HG03103 (cell line): ENCODE results near the gene CENPK.
"Not testable (repeated sequence)": the region's sequence is repeated elsewhere in the genome, so short reads cannot be mapped to it uniquely, and the experiment has no call there.

Experiments used
- ATAC-seq: cut with Tn5 transposase; IDR thresholded peaks from one replicate; pipeline ENCODE4 v1.9.1; 2021; ENCODE audit warnings: low read depth; ENCODE audit not compliant: unreplicated experiment

Gene CENPK

DNA sequence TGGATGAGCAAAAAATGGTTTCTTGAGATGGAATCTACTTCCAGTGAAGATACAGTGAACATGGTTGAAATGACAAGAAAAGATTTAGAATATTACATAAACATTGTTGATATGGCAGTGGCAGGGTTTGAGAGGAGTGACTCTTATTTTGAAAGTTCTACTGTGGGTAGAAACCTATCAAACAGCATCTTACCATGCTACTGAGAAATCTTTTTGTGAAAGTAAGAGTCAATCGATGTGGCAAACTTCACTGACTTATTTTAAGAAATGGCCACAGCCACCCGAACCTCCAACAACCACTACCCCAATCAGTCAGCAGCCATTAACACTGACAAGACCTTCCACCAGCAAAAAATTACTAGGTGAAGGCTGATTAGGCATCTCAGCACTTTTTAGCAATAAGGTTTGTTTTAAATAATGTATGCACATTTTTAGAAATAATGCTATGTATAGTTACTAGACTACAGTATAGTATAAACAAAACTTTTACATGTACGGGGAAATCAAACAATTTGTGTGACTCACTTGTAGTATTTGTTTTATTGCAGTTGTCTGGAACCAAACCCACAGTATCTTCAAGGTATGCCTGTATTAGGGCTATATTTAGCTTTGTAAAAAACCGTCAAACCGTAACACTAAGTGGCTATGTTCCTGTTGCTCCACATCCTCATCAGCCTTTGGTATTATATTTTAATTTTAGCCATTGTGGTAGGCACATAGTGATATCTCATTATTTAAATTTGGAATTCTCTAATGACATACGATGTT, 50.6 kb downstream of the CENPK start:
- ATAC-seq, result no peak

DNA sequence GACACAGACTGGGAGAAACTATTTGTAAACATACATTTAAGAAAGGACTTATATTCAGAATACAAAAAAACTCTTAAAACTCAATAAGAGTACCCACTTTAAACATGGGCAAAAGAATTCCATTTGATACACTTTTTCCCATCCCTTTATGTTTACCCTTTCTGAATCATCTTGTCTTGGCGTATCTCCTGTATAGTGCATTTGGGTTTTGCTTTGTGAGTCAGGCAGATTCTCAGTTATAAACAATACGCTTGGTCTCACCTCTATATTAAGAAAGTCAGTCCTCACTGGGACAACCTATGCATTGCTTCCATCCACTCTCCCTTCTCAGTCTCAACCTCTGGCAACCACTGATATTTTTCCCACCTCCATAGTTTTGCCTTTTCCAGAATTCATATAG, 54.0 kb downstream of the CENPK start:
- no peak for ATAC-seq

DNA sequence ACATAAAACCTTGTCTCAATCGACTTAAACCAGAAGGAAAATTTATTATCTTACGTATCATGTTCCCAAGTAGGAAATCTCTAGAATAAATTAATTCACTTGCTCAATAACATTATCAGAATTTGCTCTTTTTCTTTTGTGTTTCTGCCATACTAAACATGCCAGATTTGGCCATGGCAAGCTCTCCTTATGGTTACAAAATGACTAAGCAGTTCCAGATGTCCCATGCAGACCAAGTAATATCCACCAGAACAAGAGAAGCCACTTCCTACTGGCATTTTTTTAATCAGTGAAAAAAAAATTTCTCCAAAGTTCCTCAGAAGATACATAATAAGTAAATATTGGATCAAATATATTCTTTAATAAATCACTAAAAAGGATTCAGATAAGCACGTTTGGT, 56.0 kb downstream of the CENPK start:
- ATAC-seq, result no peak

DNA sequence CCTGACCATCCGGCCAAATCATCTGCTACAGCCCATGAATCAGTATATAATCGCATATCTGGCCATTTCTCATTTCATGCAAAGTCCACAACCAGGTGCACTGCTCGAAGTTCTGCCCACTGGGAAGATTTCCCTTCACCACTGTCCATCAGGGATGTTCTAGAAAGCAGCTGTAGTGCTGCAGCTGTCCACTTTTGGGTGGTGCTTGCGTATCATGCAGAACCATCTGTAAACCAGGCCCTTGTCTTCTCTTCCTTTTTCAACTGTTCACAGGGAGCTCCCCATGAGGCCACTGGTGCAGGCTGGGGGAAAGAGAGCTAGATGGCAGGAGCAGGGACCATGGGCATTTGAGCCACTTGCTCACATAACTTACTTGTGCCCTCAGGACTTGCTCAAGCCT, 73.8 kb downstream of the CENPK start:
- ATAC-seq, result no peak

DNA sequence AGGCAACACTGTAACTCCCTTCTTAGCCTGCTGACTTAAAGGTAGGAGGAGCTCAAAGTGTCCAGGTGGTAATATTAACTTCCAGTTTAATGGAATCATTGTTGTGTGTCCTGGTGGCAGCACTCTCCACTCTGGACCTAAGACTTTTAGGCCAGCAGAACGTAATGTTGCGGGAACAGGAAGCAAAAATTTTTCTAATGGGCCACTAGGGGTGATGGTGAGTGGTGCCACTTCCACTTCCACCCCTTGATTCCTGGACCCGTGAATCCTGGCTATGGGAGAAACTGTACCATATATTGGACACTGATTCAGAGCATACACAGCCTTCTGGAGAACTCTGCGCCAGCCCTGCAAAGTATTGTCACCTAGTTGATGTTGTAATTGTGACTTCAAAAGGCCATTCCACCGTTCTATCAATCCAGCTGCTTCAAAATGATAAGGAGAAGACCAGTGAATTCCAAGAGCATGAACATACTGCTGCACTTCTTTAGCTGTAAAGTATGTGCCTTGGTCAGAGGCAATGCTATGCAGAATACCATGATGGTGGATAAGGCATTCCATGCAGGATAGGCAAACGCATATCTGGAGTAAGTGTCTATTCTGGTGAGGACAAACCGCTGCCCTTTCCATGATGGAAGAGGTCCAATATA, 74.8 kb downstream of the CENPK start:
- ATAC-seq, result not testable (repeated sequence)

DNA sequence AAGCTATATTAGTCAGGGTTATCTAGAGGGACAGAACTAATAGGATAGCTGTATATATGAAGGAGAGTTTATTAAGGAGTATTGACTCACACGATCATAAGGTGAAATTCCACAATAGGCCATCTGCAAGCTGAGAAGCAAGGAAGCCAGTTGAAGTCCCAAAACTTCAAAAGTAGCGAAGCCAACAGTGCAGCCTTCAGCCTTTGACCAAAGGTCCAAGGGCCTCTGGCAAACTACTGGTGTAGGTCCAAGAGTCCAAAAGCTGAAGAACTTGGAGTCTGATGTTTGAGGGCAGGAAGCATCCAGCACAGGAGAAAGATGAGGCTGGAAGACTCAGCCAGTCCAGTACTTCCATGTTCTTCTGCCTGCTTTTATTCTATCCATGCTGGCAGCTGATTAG, 76.2 kb downstream of the CENPK start:
- ATAC-seq, result not testable (repeated sequence)

DNA sequence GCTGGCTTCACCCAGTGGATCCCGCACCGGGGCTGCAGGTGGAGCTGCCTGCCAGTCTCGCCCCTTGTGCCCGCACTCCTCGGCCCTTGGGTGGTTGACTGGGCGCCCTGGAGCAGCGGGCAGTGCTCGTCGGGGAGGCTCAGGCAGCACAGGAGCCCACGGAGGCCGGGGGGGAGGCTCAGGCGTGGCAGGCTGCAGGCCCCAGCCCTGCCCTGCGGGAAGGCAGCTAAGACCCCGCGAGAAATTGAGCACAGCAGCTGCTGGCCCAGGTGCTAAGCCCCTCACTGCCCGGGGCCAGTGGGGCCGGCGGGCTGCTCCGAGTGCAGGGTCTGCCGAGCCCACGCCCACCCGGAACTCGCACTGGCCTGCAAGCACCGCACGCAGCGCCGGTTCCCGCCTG, 77.6 kb downstream of the CENPK start:
- no peak for ATAC-seq

DNA sequence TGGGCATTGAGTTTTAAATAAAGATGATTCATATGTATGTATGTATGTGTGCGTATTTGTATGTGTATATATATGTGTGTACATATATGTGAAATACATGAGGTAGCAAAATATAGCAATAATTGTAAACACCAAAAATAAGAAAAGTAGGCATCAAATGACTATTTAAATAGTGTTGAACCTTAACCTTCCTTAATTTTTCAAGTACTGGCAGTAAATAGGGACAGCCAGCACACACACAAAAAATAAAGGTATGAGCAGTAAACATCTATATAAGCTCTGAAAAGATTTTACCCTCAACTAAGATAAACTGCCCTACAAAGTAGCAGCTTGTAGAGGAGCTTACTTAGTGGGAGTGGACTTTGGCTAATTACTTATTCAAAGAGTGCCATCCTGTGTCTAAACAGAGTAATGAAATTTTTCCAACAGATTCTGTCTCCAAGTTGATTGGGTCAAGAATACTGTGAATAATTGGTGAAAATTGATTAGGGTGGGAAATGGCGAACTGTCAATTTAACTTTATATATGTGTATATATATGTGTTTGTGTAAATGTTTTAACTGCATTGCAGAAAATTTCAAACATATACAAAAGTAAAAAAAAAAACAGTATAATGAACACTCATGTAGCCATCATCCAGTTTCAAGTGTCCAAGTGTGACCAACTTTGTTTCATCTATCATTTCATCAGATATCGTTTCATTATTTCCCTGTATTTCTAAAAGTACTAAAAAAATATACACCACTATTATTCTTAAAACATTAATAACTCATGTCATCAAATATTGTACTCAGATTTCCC, 79.2 kb downstream of the CENPK start:
- peak; percentile 36 for ATAC-seq

DNA sequence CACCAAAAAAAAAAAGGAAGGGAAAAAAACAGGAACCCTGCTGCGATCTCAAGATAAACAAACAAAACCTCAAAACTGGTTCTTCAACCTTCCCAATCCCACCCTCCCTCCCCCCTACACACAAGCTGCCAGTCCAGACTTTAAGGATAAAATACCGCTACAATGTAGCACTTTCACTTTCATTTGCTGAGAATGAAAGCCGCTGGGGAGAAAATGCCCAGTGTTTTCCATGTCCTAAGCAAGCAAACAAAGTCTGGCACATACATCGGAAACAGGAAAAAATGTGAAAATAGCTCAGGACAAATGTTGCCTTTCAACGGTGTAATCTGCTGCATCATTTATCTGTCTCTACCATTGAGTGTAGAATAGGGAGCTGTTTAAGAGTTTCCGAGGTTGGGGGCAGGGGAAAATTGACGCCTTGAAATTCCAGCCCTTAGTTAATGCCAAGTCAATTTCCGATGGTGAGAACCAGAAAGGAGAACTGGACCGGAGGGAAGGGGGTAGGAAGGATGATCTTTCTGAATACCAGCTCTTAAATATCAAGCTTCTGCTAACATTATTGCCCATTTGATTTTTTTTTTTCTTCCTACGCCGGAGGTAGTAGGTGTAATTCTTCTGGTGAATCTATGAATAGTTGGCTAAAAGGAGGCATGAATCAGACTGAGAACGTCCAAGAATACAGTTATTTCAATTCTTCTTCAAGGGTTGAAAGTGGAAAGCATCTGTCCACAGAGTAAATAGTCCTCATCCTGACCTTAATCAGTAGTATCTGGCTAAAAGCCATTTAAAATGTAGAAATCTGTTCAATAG, 80.0 kb downstream of the CENPK start:
- ATAC-seq, result no peak

DNA sequence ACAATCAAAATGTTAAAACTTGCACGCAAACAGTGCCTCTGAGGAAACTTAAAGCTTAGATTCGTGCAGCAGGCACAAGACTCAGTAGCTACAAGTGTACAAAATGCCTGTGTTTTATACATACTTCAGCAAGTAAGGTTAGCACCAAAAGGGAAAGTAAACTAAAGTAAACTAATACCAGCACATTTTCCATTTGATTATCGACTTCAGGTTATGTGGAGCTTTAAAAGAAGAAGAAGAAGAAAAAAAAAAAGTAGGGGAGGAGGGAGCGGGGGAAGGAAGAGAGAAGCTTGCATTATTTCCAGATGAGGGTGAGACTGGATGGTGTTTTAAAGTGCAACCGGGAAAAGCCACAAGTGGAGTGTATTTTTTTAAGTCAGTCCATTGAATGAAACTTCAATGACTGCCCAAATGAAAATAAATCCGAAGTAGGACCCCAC, 80.7 kb downstream of the CENPK start:
- ATAC-seq, result no peak

DNA sequence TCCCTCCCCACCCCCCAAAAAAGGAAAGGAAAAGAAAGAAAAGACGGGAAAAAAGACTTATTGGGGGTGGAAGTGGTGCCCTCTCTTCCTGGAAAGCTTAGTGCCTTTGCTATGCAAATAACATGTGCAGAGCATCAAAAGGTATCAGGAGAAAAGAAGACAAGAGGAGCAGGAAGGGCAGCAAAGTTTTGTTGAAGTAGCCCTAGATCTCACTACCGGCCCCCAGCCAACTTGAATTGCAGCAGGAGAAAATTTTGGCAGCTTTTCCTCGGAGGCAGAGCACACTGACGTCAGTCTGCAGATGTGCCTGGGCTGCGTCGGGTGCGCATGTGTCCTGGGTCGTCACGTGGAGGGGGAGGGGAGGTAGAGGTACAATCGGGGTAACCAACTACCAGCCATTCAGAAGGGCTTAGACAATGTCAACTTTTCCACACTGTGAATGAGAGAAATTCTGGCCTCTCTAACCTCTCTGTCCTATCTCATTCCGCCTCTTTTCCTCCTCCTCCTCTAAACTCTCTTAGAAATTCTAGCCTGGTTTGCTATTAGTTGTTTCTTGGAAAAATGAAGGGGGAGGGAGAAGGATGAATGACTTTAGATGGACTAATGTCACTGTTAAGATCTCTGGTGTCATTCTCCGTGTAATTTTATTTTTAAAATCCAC, 81.2 kb downstream of the CENPK start, which contains the start of gene ADAMTS6:
TSS of gene ADAMTS6 (minus strand) at position 286 of the 661 bp plus-strand sequence. CDS start 8,247 bp downstream, outside the sequence.
- ATAC-seq, result peak; percentile 72

DNA sequence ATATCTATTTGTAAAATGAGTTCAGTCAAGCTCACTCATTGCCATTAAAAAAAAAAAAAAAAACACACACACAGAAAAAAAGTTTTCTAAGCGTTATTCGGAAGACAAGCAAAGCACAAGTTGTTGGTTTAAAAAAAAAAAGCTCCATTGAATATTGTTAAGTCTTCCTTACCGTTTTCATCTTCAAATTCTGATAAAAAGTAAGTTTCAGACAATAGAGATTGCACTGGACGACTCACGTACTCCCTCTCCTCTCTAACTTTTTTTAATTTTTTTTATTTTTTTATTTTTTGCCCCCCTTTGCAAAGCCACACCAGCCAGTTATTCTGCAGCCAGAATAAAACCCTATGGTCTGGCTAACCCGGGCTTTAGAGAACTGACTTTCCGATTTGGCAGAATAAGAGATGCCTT, 81.8 kb downstream of the CENPK start:
- peak; percentile 9 for ATAC-seq

DNA sequence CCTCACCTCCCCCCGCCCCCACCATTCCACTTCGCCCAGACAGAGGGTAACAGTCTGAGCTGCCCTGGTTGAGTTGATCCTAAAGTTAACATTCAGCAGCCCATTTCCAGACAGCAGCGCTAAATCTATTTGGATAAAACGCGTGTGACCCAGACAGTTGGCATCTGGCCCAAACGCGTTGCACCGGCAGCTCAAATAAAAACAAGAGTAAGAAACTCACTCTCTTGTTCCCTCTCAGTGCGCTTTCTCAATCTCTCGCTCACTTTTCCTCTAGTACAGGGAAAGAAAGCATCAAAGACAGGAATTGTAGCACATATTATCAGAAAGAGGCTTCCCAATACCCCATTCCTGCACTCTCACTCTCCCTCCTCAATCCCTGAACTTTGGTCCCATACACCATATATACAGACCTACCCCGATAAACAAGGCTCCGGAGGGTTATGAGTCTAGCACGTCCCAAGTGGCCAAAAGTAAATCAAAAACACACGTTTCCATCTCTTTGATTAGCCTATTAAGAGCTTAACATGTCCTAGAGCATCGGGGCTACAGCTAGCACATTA, 82.6 kb downstream of the CENPK start:
- no peak for ATAC-seq

DNA sequence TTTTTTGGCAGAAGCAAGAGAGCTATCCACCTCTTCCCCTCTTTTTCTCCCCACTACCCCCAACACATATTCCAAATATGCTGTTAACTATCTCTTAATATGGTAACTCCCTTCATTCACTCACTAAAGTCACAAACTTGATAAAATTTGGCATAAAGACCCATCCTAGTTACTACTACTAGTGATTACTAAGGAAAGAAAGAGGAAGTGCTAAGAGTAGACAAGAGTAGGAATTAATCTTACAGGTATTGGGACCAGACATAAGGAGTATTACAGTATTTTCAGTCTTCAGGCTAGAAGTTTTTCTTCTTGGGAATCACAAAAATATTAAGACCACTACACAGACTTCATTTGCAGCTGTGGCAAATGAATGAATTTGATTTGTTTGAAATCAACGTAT, 83.4 kb downstream of the CENPK start:
- no peak for ATAC-seq

DNA sequence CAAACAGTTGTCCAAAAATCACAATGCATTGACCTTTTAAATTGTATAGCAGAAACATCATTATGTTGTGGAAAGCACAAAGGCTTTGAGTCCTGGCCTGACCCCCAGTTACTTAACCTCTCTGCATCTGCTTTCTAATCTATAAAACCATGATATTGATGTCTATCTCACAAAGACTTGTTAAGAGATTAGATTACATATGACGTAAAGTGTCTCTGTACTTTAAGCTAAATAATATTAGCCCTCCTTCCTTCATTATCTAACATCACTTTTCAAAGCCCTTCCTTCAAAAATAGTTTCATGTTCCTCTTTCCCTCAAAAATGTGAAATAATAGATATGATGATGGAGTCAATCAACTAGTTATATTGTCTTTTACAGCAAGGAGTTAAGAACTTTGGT, 84.6 kb downstream of the CENPK start:
- ATAC-seq, result no peak

DNA sequence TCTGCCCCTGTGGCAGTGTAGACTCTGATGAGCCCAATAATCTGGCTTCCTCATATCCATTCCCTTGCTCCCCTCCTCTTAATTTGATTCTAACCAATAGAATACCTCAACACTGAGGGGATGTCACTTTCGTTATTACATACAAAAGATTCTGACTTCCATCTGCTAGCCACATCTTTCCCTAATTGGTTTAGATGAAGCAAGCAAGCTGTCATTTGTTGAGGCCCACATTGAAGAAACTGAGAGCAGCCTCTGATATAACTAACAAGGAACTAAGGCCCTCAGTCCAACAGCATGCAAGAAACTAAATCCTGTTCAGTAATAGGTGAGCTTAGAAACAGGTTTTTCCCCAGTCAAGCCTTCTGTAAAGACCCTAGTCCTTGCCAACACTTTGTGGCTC, 87.1 kb downstream of the CENPK start:
- no peak for ATAC-seq

DNA sequence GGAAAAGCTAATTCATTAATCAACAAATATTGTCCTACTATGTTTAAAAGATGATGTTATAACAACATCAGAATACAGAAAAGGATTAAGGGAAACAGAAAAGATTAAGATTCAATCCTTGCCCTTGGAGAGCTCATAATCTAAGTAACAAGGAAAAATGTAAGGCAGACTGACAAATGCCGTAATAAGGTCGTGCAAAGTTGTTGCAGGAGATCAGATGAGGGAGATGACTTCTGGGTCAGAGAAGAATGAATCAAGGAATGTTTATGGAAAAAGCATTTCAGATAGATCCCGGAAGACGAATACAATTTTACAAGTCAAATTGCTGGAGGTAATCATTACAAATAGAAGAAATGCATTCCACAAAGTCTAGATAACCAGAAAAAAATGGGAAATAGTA, 87.6 kb downstream of the CENPK start:
- no peak for ATAC-seq

DNA sequence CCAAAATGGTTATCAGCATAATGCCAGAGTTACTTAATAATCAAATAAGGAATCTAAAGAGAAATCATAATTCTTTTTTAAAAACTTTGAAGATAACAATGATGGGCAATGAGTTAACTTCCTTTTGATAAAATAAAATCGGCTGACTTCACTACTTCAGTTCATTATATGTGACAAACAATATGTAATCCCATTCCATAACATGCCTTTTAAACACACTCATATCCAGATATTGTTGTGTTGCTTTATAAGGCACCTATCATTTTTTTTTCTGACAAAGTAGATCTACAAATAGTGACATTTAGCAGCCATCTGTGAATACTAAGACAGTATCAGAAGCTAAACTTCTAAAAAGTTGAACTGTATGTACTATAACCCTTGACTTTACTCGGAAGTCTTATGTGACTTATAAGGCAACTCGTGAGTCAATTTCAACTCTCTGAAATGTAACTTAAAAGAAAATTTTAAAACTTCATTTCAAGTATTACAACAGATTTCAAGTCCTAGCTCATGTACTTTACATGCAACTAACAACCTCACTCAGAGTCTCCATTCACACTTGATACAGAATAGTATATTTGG, 88.7 kb downstream of the CENPK start:
- ATAC-seq, result no peak

DNA sequence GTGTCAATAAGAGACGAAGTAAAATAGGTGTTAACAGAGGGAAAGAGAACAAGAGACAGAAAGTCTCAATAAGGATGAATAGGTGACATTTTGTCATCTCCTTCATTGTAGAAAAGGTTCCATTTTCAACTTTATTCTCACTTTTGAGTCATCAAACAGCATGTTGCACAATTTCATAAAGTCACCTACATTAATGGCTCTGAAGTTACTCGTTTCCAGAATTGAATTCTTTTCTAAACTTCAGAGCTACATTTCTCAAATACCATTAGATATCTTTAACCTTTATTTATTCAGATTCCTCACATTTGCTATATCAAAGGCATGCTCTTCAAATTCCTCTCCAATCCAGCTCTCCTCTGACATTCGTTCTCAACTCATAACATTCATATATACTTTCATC, 94.3 kb downstream of the CENPK start:
- no peak for ATAC-seq
